ENCODE results near the gene TENM4. TPM values are rescaled to one million over a fixed set of nuclear protein-coding genes. Genes with fewer than 3 reads are reported as not detected.

The TENM4 gene
- total and polyA plus RNA-seq, 4 donors = 0.02 to 0.33 (median 0.14) TPM

GRCh38 chr11:79128291-79128690 is 312.5 kb downstream of the TENM4 start:
- Histone ChIP-seq H3K27me3 (ENCODE audit: control insufficient read depth in 4 of 4, insufficient read depth in 4 of 4, low read length in 3 of 4) (no peaks in the 10 kb centered on the region), H3K4me3 (ENCODE audit: low read depth in 1 of 3, low read length in 3 of 3) (no peak overlapping the region), H3K4me1 (ENCODE audit: control insufficient read depth in 4 of 4, insufficient read depth in 4 of 4, low read length in 3 of 4) (no peaks in the 10 kb centered on the region), H3K9me3 (ENCODE audit: control insufficient read depth in 4 of 4, low read length in 3 of 4) (peaks cover 0 to 12% (median 6%) of the 10 kb centered on the region in 4 donors), H3K9ac (ENCODE audit: low read depth in 1 of 2, low read length in 2 of 2) (no peak overlapping the region), H3K27ac (ENCODE audit: low read depth in 1 of 2, low read length in 2 of 2) (no peak overlapping the region), H3K36me3 (ENCODE audit: control insufficient read depth in 4 of 4, insufficient read depth in 3 of 4, low read depth in 1 of 4, low read length in 3 of 4) (no peaks in the 10 kb centered on the region)
- WGBS = 71% methylated on average over 3 of the region's 3 CpGs
- no peak for DNase-seq (ENCODE audit: low spot score)
- TF ChIP-seq MAX (IDR thresholded peaks at IDR 0.05) (no peak), NR2F2 (IDR thresholded peaks at IDR 0.05) (no peak), EGR1 (IDR thresholded peaks at IDR 0.05; ENCODE audit: low read depth in 2 of 2) (no peak), GABPA (IDR thresholded peaks at IDR 0.05 in 1 of 2, conservative IDR thresholded peaks at IDR 0.05 in 1 of 2) (no peak), REST (IDR thresholded peaks at IDR 0.05) (no peak), CTCF (IDR thresholded peaks at IDR 0.05; ENCODE audit: low read depth, low read length, missing input control) (no peak), FOXA1 (IDR thresholded peaks at IDR 0.05) (no peak), FOXA2 (IDR thresholded peaks at IDR 0.05) (no peak), JUND (IDR thresholded peaks at IDR 0.05) (no peak), TAF1 (conservative IDR thresholded peaks at IDR 0.05) (no peak), YY1 (IDR thresholded peaks at IDR 0.05) (no peak), HNF4A (conservative IDR thresholded peaks at IDR 0.05) (no peak), RAD21 (IDR thresholded peaks at IDR 0.05) (no peak), SP1 (IDR thresholded peaks at IDR 0.05) (no peak)

- peaks cover 0 to 10% (median 3%) of the 10 kb centered on the region in 4 donors for H3K9me3 ChIP-seq (ENCODE audit: control insufficient read depth in 4 of 4, low read length in 3 of 4)
- WGBS = 60% methylated on average over 3 of the region's 3 CpGs
- no peak overlapping the region for H3K27ac ChIP-seq (ENCODE audit: low read depth in 1 of 2, low read length in 2 of 2)
- TF ChIP-seq GABPA (IDR thresholded peaks at IDR 0.05 in 1 of 2, conservative IDR thresholded peaks at IDR 0.05 in 1 of 2) = no peak
- TF ChIP-seq ZBTB33 (IDR thresholded peaks at IDR 0.05) = no peak
- TF ChIP-seq RAD21 (IDR thresholded peaks at IDR 0.05) = no peak
- no peak for TF ChIP-seq FOXA2 (IDR thresholded peaks at IDR 0.05)
- TF ChIP-seq TAF1 (conservative IDR thresholded peaks at IDR 0.05) = no peak
- no peak for TF ChIP-seq RXRA (IDR thresholded peaks at IDR 0.05)
- TF ChIP-seq SP1 (IDR thresholded peaks at IDR 0.05) = no peak
- no peak for TF ChIP-seq FOXA1 (IDR thresholded peaks at IDR 0.05)
- TF ChIP-seq JUND (IDR thresholded peaks at IDR 0.05) = no peak
- TF ChIP-seq NR2F2 (IDR thresholded peaks at IDR 0.05) = no peak
- TF ChIP-seq MAX (IDR thresholded peaks at IDR 0.05) = no peak
- no peak for TF ChIP-seq HNF4G (IDR thresholded peaks at IDR 0.05)
- H3K4me3 ChIP-seq (ENCODE audit: low read depth in 1 of 3, low read length in 3 of 3) = no peak overlapping the region
- H3K27me3 ChIP-seq (ENCODE audit: control insufficient read depth in 4 of 4, insufficient read depth in 4 of 4, low read length in 3 of 4) = no peaks in the 10 kb centered on the region
- H3K36me3 ChIP-seq (ENCODE audit: control insufficient read depth in 4 of 4, insufficient read depth in 3 of 4, low read depth in 1 of 4, low read length in 3 of 4) = no peaks in the 10 kb centered on the region
- no peaks in the 10 kb centered on the region for H3K4me1 ChIP-seq (ENCODE audit: control insufficient read depth in 4 of 4, insufficient read depth in 4 of 4, low read length in 3 of 4)
- no peak overlapping the region for H3K9ac ChIP-seq (ENCODE audit: low read depth in 1 of 2, low read length in 2 of 2)
- DNase-seq (ENCODE audit: low spot score) = no peak
These were observed 318.1 kb downstream of the TENM4 start for GRCh38 chr11:79122759-79123158.
